ENCODE results near the gene CCND1. TPM values are rescaled to one million over a fixed set of nuclear protein-coding genes. Genes with fewer than 3 reads are reported as not detected.
A peak's percentile ranks its signal among the peaks of the same experiment; 100 is the strongest.

CCND1 gene
- total RNA-seq, 1 donor from 2014 or later: 85.0 TPM

- Histone ChIP-seq H3K4me3 (peak overlapping the region; percentile 94), H3K36me3 (no peaks in the 10 kb centered on the region), H4K20me1 (ENCODE audit: low read depth) (peaks cover 62% of the 10 kb centered on the region), H3K27ac (no peak overlapping the region), H3K9me3 (ENCODE audit: low read depth) (no peaks in the 10 kb centered on the region), H2AFZ (replicated peaks) (no peak overlapping the region), H3K9ac (no peak overlapping the region), H3K27me3 (peaks cover under 1% of the 10 kb centered on the region), H3K79me2 (ENCODE audit: low read depth) (peaks cover 55% of the 10 kb centered on the region), H3K4me2 (peak overlapping the region; percentile 93), H3K4me1 (peaks cover 27% of the 10 kb centered on the region), H3F3A (ENCODE audit: low read depth) (peaks cover 37% of the 10 kb centered on the region)
- H3K4me3 Mint-ChIP-seq: peak overlapping the region; percentile 89
- TF ChIP-seq EZH2 (IDR thresholded peaks at IDR 0.05): no peak
- TF ChIP-seq CTCF (IDR thresholded peaks at IDR 0.05): peak; percentile 92
- no peak for TF ChIP-seq EZH2phosphoT487 (IDR thresholded peaks at IDR 0.05)
- H3K9me3 Mint-ChIP-seq: no peaks in the 10 kb centered on the region
- peaks cover 6% of the 10 kb centered on the region for H3K36me3 Mint-ChIP-seq
- H3K27ac Mint-ChIP-seq: no peak overlapping the region
- peak; percentile 93 for DNase-seq (ENCODE audit: low spot score)
- H3K4me1 Mint-ChIP-seq: peaks cover 29% of the 10 kb centered on the region
- peaks cover 6% of the 10 kb centered on the region for H3K27me3 Mint-ChIP-seq (ENCODE audit: insufficient read depth, low read depth)
These were observed 2.1 kb downstream of the CCND1 start for GRCh38 chr11:69642913-69643632.

GRCh38 chr11:69643646-69644045 is 2.7 kb downstream of the CCND1 start:
- Histone ChIP-seq H3K4me2 (peak overlapping the region; percentile 93), H3K27ac (no peak overlapping the region), H4K20me1 (ENCODE audit: low read depth) (peaks cover 67% of the 10 kb centered on the region), H3K9ac (no peak overlapping the region), H3K27me3 (no peaks in the 10 kb centered on the region), H3F3A (ENCODE audit: low read depth) (peaks cover 34% of the 10 kb centered on the region), H3K4me1 (peaks cover 27% of the 10 kb centered on the region), H2AFZ (replicated peaks) (no peak overlapping the region), H3K79me2 (ENCODE audit: low read depth) (peaks cover 56% of the 10 kb centered on the region), H3K4me3 (peak overlapping the region; percentile 94), H3K9me3 (ENCODE audit: low read depth) (no peaks in the 10 kb centered on the region), H3K36me3 (no peaks in the 10 kb centered on the region)
- peaks cover 6% of the 10 kb centered on the region for H3K27me3 Mint-ChIP-seq (ENCODE audit: insufficient read depth, low read depth)
- peaks cover 27% of the 10 kb centered on the region for H3K4me1 Mint-ChIP-seq
- no peaks in the 10 kb centered on the region for H3K9me3 Mint-ChIP-seq
- H3K4me3 Mint-ChIP-seq: peak overlapping the region; percentile 83
- H3K36me3 Mint-ChIP-seq: peaks cover 6% of the 10 kb centered on the region
- H3K27ac Mint-ChIP-seq: no peak overlapping the region
- no peak for TF ChIP-seq EZH2 (IDR thresholded peaks at IDR 0.05)
- TF ChIP-seq EZH2phosphoT487 (IDR thresholded peaks at IDR 0.05): no peak
- TF ChIP-seq CTCF (IDR thresholded peaks at IDR 0.05): no peak
- no peak for DNase-seq (ENCODE audit: low spot score)

- no peak overlapping the region for H2AFZ ChIP-seq (replicated peaks)
- no peak for DNase-seq (ENCODE audit: low spot score)
- no peak overlapping the region for H3K27ac ChIP-seq
- TF ChIP-seq CTCF (IDR thresholded peaks at IDR 0.05) (no peak), EZH2 (IDR thresholded peaks at IDR 0.05) (no peak), EZH2phosphoT487 (IDR thresholded peaks at IDR 0.05) (no peak)
- H3F3A ChIP-seq (ENCODE audit: low read depth): peaks cover 33% of the 10 kb centered on the region
- peaks cover 27% of the 10 kb centered on the region for H3K4me1 ChIP-seq
- no peaks in the 10 kb centered on the region for H3K27me3 ChIP-seq
- H3K4me1 Mint-ChIP-seq: peaks cover 29% of the 10 kb centered on the region
- peaks cover 10% of the 10 kb centered on the region for H3K36me3 Mint-ChIP-seq
- H3K9me3 Mint-ChIP-seq: no peaks in the 10 kb centered on the region
- no peak overlapping the region for H3K4me3 ChIP-seq
- peaks cover 74% of the 10 kb centered on the region for H4K20me1 ChIP-seq (ENCODE audit: low read depth)
- H3K9ac ChIP-seq: no peak overlapping the region
- H3K27ac Mint-ChIP-seq: no peak overlapping the region
- H3K4me2 ChIP-seq: peak overlapping the region; percentile 93
- H3K4me3 Mint-ChIP-seq: peak overlapping the region; percentile 83
- H3K36me3 ChIP-seq: no peaks in the 10 kb centered on the region
- no peaks in the 10 kb centered on the region for H3K9me3 ChIP-seq (ENCODE audit: low read depth)
- H3K79me2 ChIP-seq (ENCODE audit: low read depth): peaks cover 56% of the 10 kb centered on the region
- H3K27me3 Mint-ChIP-seq (ENCODE audit: insufficient read depth, low read depth): peaks cover 6% of the 10 kb centered on the region
These were observed 3.4 kb downstream of the CCND1 start for GRCh38 chr11:69644071-69644961.

Data from neural progenitor cell (in vitro differentiated cells).